K562 (cell line): ENCODE results near the gene TRAPPC12. TPM values are rescaled to one million over a fixed set of nuclear protein-coding genes. Genes with fewer than 3 reads are reported as not detected.

Experiments
- ATAC-seq: fragments of 200-7000 bp; cut with Tn5 transposase; 3 replicates; pipeline ENCODE4 v1.9.1; 2020; ENCODE audit warnings: moderate library complexity
- BruUV-seq: library from RNA; stranded (reverse); fragments of 400-500 nt; replicated peaks from 2 replicates; lab custom pipeline; 2021; lab: Mats Ljungman, UMichigan
- CTCF ChIA-PET: fragments of 300-600 bp; formaldehyde crosslinking; extraction: SDS; loops from one replicate; lab custom pipeline; 2021; ENCODE audit warnings: low intra/inter-chr PET ratio; lab: Yijun Ruan, JAX
- POLR2A ChIA-PET: fragments of 300-600, 350-650 bp; sonication (Branson Sonifier 250); formaldehyde crosslinking; extraction: SDS; loops from one replicate; lab custom pipeline; 2021; ENCODE audit warnings: antibody characterized with exemption, inconsistent platforms; lab: Yijun Ruan, JAX
- DNase-seq, 4 experiments: peaks; one replicate each; pipeline versions ENCODE4 v3.0.0 to v3.0.0-alpha.2; 2011 to 2018; ENCODE audit warnings: low spot score in 3 of 4, mixed read lengths in 3 of 4; ENCODE audit errors: extremely low read depth in 1 of 4
- FAIRE-seq: peaks from 2 replicates; lab custom pipeline; 2011; peaks lifted over from hg19 to GRCh38; lab: Jason Lieb, UNC
- H2AFZ ChIP-seq: 2 replicates; pipeline ENCODE4 v1.6.0; 2011; ENCODE audit warnings: low read depth, low read length, control low read depth, inconsistent platforms
- H3K27ac ChIP-seq: fragments of 200-600 bp; 3 replicates; pipeline ENCODE4 v1.8.0; 2011; ENCODE audit warnings: low read depth, mild to moderate bottlenecking, control low read depth, inconsistent platforms, low read length, moderate library complexity, mixed read lengths; ENCODE audit errors: extremely low read depth
- H3K27me3 ChIP-seq, 2 experiments: fragments of 300-600 bp in 1 of 2; 2 replicates in 1 of 2; 3 replicates in 1 of 2; pipeline versions ENCODE4 v1.6.0 to v1.8.0; 2011; ENCODE audit warnings: inconsistent platforms in 2 of 2, low read length in 2 of 2, mild to moderate bottlenecking in 1 of 2, mixed read lengths in 1 of 2, moderate library complexity in 1 of 2; ENCODE audit not compliant: control insufficient read depth in 2 of 2, insufficient read depth in 2 of 2
- H3K36me3 ChIP-seq: fragments of 300-600 bp; 3 replicates; pipeline ENCODE4 v1.8.0; 2011; ENCODE audit warnings: mild to moderate bottlenecking, low read length, inconsistent platforms; ENCODE audit not compliant: control insufficient read depth, insufficient read depth
- H3K4me1 ChIP-seq, 2 experiments: fragments of 200-600 bp in 1 of 2; replicated peaks in 1 of 2; 2 replicates in 1 of 2; 3 replicates in 1 of 2; pipeline versions ENCODE4 v1.5.1 to v1.8.0; 2011; ENCODE audit warnings: inconsistent platforms in 2 of 2, low read length in 2 of 2, mild to moderate bottlenecking in 1 of 2, mixed read lengths in 1 of 2, moderate library complexity in 1 of 2; ENCODE audit not compliant: control insufficient read depth in 2 of 2, insufficient read depth in 2 of 2
- H3K4me2 ChIP-seq: 2 replicates; pipeline ENCODE4 v1.6.1; 2011; ENCODE audit warnings: low read length, control low read depth, inconsistent platforms, mixed read lengths; ENCODE audit not compliant: insufficient read depth
- H3K4me3 ChIP-seq: fragments of 200-600 bp; sonication (generic), shearing (Covaris generic); 2 replicates; pipeline ENCODE4 v1.5.1; 2016; ENCODE audit warnings: control low read depth, inconsistent platforms
- H3K79me2 ChIP-seq: fragments of 200-600 bp; 3 replicates; pipeline ENCODE4 v1.8.0; 2011; ENCODE audit warnings: low read length, inconsistent platforms; ENCODE audit not compliant: control insufficient read depth, insufficient read depth
- H3K9ac ChIP-seq, 2 experiments: 2 replicates each; pipeline versions ENCODE4 v1.6.0 to v1.6.1; 2011; ENCODE audit warnings: low read depth in 2 of 2, low read length in 2 of 2, control low read depth in 1 of 2, inconsistent platforms in 1 of 2, mild to moderate bottlenecking in 1 of 2, mixed read lengths in 1 of 2; ENCODE audit not compliant: insufficient read depth in 1 of 2
- H3K9me1 ChIP-seq: one replicate; pipeline ENCODE4 v1.6.0; 2011; ENCODE audit warnings: inconsistent platforms, mild to moderate bottlenecking, low read length, moderate library complexity; ENCODE audit not compliant: control insufficient read depth, insufficient read depth
- H3K9me3 ChIP-seq: replicated peaks from 2 replicates; pipeline ENCODE4 v1.5.1; 2011; ENCODE audit warnings: low read depth, low read length, inconsistent platforms; ENCODE audit not compliant: control insufficient read depth, insufficient read depth
- H4K20me1 ChIP-seq: replicated peaks from 2 replicates; pipeline ENCODE4 v1.6.1; 2011; ENCODE audit warnings: low read length, inconsistent platforms, mixed read lengths; ENCODE audit not compliant: control insufficient read depth, insufficient read depth
- ARID3A ChIP-seq: IDR thresholded peaks from 2 replicates; pipeline ENCODE4 v1.6.1; 2012; ENCODE audit warnings: low read depth, low read length, improper control_type of control experiment, borderline replicate concordance
- CREB3 ChIP-seq: fragments of 450-650 bp; conservative IDR thresholded peaks from 2 replicates; pipeline ENCODE4 v1.6.1; 2016; ENCODE audit warnings: missing genetic modification characterization, low read depth, mild to moderate bottlenecking, missing compliant biosample characterization, moderate library complexity
- ETV5 ChIP-seq: sonication (generic); formaldehyde crosslinking; IDR thresholded peaks from 2 replicates; pipeline ENCODE4 v1.4.0; 2020; ENCODE audit warnings: low read depth, mild to moderate bottlenecking, missing genetic modification reagents
- FUS ChIP-seq: fragments of 200-400 bp; formaldehyde crosslinking; optimal IDR thresholded peaks from 2 replicates; pipeline ENCODE3; 2017; ENCODE audit warnings: low read depth, low read length
- HCFC1 ChIP-seq: IDR thresholded peaks from 2 replicates; pipeline ENCODE4 v1.6.1; 2012; ENCODE audit warnings: low read depth, low read length, improper control_type of control experiment
- HMBOX1 ChIP-seq: sonication (generic); IDR thresholded peaks from 2 replicates; pipeline ENCODE4 v1.6.1; 2016
- NFE2 ChIP-seq: IDR thresholded peaks from 2 replicates; pipeline ENCODE4 v1.6.1; 2014; ENCODE audit warnings: antibody characterized with exemption, low read depth
- RBM15 ChIP-seq: fragments of 200-400 bp; formaldehyde crosslinking; IDR thresholded peaks from 2 replicates; pipeline ENCODE4 v1.6.1; 2018; ENCODE audit warnings: mild to moderate bottlenecking, low read length, moderate library complexity; ENCODE audit not compliant: insufficient read depth
- SAFB2 ChIP-seq: fragments of 200-400 bp; formaldehyde crosslinking; IDR thresholded peaks from 2 replicates; pipeline ENCODE4 v1.6.1; 2018; ENCODE audit warnings: borderline replicate concordance, low read length, low read depth, moderate library complexity; ENCODE audit not compliant: severe bottlenecking
- ZNF707 ChIP-seq: fragments of 250-450 bp; sonication (Bioruptor Pico); conservative IDR thresholded peaks from 2 replicates; pipeline ENCODE4 v1.8.0; 2022; ENCODE audit warnings: inconsistent platforms, mild to moderate bottlenecking, moderate library complexity
- WGBS: fragments of 100-300 bp; shearing (Covaris generic); methylation state at CpG from one replicate; pipeline ENCODE4 v1.1.6; 2016; ENCODE audit warnings: low coverage, mixed read lengths; ENCODE audit not compliant: insufficient coverage; ENCODE audit errors: missing lambda C conversion rate; 5-methylcytosine and 5-hydroxymethylcytosine counted together
- in situ Hi-C: fragments of 300-500 bp; cut with MboI; formaldehyde crosslinking; loops from 4 replicates; pipeline ENCODE4 v1.15.0; 2018; ENCODE audit warnings: inconsistent platforms, mixed read lengths
- intact Hi-C: fragments of 100-400 bp; cut with micrococcal nuclease; formaldehyde crosslinking; loops from 2 replicates; pipeline ENCODE4 v1.14.2; 2022
- polyA plus RNA-seq, 8 experiments: library from polyadenylated mRNA; depleted of rRNA in 4 of 8; stranded (reverse) in 5 of 8; unstranded in 3 of 8; fragments of >200 nt; fragmentation: Nextera tagmentation in 2 of 8; fragmentation: Illumina TruSeq in 1 of 8; extraction: Ambion mirVana in 2 of 8; extraction: Trizol in 1 of 8; gene quantifications; 2 replicates each; pipeline versions ENCODE4 v1.2.1 to v1.2.3, GENCODE V29; 2011 to 2014; ENCODE audit warnings: inconsistent platforms in 1 of 8, missing spikeins in 1 of 8
- total RNA-seq, 7 experiments: library from RNA; depleted of rRNA in 6 of 7; stranded (reverse); fragments of >200 nt in 6 of 7; fragmentation: Illumina TruSeq in 2 of 7; extraction: Trizol in 2 of 7; gene quantifications; 2 replicates each; pipeline versions ENCODE4 v1.2.1 to v1.2.3, GENCODE V29; 2011 to 2021; ENCODE audit warnings: low replicate concordance in 1 of 7

TRAPPC12 gene
- total and polyA plus RNA-seq, 9 of the 15 experiments (the other 6 are each of a cell fraction or from before 2014, with no cell fraction given) = 8.0 to 75.2 (median 39.1) TPM

- POLR2A ChIA-PET = no interaction called here
- peaks cover 72% of the 10 kb centered on the region for H3K36me3 ChIP-seq
- in situ Hi-C loops = no loop called here
- peaks cover 0 to 3% of the 10 kb centered on the region in 2 experiments; a peak in 2 of 5 replicates for H3K4me1 ChIP-seq
- 83% methylated on average over 6 of the region's 11 CpGs for WGBS
- FAIRE-seq (no peak), DNase-seq (no peak), ATAC-seq (no peak)
- BruUV-seq = no TSS peak
- no peaks in the 10 kb centered on the region for H3K9me3 ChIP-seq
- H3K9me1 ChIP-seq = no peaks in the 10 kb centered on the region
- no peaks in the 10 kb centered on the region for H4K20me1 ChIP-seq
- intact Hi-C loops = no loop called here
- no peak overlapping the region for H3K9ac ChIP-seq
- H2AFZ ChIP-seq = no peak overlapping the region
- no peak for TF ChIP-seq ZNF707 (CRISPR knock-in tag)
- TF ChIP-seq NFE2 = no peak
- no peak for TF ChIP-seq CREB3 (tag)
- no peak for TF ChIP-seq ETV5 (CRISPR knock-in tag)
- TF ChIP-seq RBM15 = no peak
- TF ChIP-seq HMBOX1 = no peak
- no peak for TF ChIP-seq SAFB2
- TF ChIP-seq ARID3A = no peak
- no peak for TF ChIP-seq HCFC1
- TF ChIP-seq FUS = no peak
- no peaks in the 10 kb centered on the region for H3K27me3 ChIP-seq
- H3K4me3 ChIP-seq = no peak overlapping the region
- H3K27ac ChIP-seq = no peak overlapping the region
- CTCF ChIA-PET = no interaction called here
- H3K4me2 ChIP-seq = no peak overlapping the region
- peaks cover 3% of the 10 kb centered on the region; the same call in 1 of the 3 replicates for H3K79me2 ChIP-seq
Observed at GRCh38 chr2:3445891-3446290, 66.4 kb downstream of the TRAPPC12 start.
